Stimulated activated CD4-positive, alpha-beta T cell treated with anti-CD3 and anti-CD28 coated beads, Interleukin-12 subunit alpha, Interleukin-12 subunit beta, amount 100 ng/mL, for 48 hours (primary cell): ENCODE measurements around the gene USP28.
A peak's percentile ranks its signal among the peaks of the same experiment; 100 is the strongest.
"Not testable (repeated sequence)": the region's sequence is repeated elsewhere in the genome, so short reads cannot be mapped to it uniquely, and the experiment has no call there.

Experiments
- DNase-seq, 3 donors: peaks; one replicate each; pipeline ENCODE4 v3.0.0-alpha.2; 2020; ENCODE audit warnings: low read depth in 2 of 3, low spot score in 1 of 3

Gene USP28

DNA sequence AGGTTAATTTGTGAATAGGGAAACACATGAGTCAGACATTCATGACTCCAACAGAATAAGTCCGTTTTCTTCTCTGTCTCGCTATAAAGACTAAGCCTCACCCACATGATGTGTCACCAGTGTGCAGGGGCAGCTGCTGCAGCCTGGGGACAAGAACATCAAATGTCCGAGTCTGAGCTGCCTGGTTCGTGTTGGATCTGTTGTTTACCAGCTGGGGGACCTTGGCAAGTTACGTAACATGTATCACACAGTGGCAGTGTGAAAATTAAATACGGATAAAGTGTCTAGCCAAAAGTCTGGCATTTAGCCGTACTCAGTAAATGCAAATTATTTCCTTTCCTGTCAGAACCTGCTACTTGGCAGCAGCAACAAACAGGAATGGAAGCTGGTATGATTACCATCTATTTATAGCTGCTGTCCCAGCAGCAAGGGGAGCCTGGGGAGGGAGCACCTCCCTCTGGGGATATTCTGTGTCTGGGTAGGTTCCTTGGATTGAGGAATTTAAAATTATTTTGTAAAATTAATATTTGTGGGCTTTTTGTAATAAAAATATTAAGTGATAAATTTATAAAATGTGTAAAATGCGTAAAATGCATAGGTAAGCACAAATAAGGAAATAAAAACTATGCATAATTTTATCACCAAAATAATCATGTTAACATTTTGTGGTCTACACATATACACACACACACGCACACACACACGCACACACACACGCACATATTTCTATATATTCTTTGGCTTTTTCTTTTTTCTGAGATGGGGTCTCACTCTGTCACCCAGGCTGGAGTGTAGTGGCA, 97.1 kb downstream of the USP28 start:
- no peak for DNase-seq

GRCh38 chr11:113774174-113774503, 101.2 kb downstream of the USP28 start:
- DNase-seq = no peak

GRCh38 chr11:113773416-113774173, 101.8 kb downstream of the USP28 start, which contains the start of gene ZW10:
TSS of gene ZW10 (minus strand) at chr11:113773692. CDS start at chr11:113773666, 26 bp downstream.
- DNase-seq = peak; percentile 84 to 90 (median 89)

DNA sequence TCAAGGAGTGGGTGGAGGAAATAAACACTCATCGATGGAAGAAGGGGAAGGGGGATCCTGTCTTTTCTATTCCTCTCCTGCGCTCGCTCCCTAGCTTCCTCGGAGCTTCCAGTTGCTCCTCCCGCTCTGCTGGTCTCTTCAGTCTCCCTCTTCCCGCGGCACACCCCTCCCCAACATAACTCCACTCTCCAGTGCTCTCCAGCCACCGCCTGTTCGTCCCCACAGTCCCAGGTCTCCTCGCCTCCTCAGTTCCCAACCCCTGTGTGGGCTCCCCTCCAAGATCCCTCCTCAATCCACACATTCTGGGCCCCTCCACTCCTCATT, 102.3 kb downstream of the USP28 start:
- no peak for DNase-seq

DNA sequence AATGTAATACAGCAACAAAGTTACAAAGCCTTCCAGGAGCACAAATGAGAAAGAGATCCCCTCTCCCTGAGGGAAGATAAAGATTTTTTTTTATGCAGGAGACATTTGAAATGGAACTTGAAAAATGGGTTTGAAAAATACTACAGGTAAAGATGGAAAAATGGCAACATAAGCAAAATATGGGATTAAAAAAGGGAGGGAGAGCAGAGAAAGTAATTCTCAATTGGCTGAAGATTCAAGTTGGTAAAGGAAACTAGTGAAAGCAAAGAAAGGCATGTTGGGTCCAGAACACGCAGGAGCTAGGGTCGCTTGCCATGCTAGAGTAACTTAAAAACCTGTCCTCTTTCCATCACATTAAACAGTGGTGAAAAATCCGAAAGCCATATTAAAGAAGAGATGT, 103.4 kb downstream of the USP28 start:
- no peak for DNase-seq

DNA sequence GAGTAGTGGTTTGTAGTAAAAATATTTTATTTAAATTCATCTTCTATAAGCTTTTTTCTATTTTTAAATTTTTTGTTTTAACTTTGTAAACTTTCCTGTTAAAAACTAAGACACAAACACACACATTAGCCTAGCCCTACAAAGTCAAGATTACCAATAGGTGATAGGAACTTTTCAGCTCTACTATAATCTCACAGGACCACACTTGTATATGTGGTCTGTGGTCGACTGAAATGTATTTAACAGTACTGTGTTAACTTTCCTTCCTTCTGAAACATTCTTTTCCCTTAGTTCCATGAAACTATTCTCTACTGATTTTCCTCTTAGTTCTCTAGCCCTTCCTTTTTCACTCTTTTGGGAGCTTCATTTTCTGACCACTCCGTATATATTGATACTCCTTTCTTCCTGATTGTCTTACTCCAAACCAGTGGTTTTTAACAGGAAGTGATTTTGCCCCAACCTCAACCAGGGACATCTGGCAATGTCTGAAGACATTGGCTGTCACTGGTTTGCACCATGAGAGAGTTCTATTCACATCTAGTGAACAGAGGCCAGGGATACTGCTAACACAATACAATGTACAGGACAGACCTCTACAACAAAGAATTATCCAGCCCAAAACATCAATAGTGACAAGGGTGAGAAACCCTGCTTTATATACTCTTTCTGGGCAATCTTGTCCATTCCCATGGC, 110.7 kb downstream of the USP28 start:
- no peak for DNase-seq

GRCh38 chr11:113763040-113763439, 112.3 kb downstream of the USP28 start:
- not testable (repeated sequence) for DNase-seq

- no peak for DNase-seq
These were observed 115.1 kb downstream of the USP28 start for GRCh38 chr11:113760241-113760640.

DNA sequence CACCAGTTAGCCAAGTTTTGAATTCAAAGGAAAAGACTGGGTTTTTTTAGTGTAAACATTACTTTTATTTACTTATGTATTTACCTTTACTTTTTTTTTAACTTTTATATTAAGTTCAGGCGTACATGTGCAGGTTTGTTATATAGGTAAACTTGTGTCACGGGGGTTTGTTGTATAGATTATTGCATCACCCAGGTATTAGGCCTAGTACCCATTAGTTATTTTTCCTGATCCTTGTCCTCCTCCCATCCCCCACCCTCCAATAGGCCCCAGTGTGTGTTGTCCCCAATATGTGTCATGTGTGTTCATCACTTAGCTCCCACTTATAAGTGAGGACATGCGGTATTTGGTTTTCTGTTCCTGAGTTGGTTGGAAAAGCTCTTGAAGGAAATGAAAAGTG, 122.4 kb downstream of the USP28 start:
- no peak for DNase-seq
